ENCODE data around the gene NINL. TPM values are rescaled to one million over a fixed set of nuclear protein-coding genes. Genes with fewer than 3 reads are reported as not detected.

Gene NINL
- total and polyA plus RNA-seq, 2 experiments from 2014 or later = 23.2 to 24.5 TPM

- Histone ChIP-seq H3K79me2 (peaks cover 2% of the 10 kb centered on the region), H3K27ac (no peak overlapping the region), H3K9me3 (ENCODE audit: low read depth) (no peaks in the 10 kb centered on the region), H3K4me3 (no peak overlapping the region), H3K4me2 (no peak overlapping the region), H3K27me3 (no peaks in the 10 kb centered on the region), H2AFZ (no peak overlapping the region), H4K20me1 (ENCODE audit: insufficient read depth, poor library complexity, severe bottlenecking) (no peaks in the 10 kb centered on the region), H3K4me1 (ENCODE audit: insufficient read depth) (no peaks in the 10 kb centered on the region), H3K36me3 (replicated peaks; ENCODE audit: insufficient read depth, low read depth) (no peaks in the 10 kb centered on the region), H3K9me2 (replicated peaks; ENCODE audit: insufficient read depth) (no peaks in the 10 kb centered on the region)
- no peak for TF ChIP-seq EZH2phosphoT487 (IDR thresholded peaks at IDR 0.05; ENCODE audit: low read depth, severe bottlenecking, unreplicated experiment)
- TF ChIP-seq, protein P1, sequence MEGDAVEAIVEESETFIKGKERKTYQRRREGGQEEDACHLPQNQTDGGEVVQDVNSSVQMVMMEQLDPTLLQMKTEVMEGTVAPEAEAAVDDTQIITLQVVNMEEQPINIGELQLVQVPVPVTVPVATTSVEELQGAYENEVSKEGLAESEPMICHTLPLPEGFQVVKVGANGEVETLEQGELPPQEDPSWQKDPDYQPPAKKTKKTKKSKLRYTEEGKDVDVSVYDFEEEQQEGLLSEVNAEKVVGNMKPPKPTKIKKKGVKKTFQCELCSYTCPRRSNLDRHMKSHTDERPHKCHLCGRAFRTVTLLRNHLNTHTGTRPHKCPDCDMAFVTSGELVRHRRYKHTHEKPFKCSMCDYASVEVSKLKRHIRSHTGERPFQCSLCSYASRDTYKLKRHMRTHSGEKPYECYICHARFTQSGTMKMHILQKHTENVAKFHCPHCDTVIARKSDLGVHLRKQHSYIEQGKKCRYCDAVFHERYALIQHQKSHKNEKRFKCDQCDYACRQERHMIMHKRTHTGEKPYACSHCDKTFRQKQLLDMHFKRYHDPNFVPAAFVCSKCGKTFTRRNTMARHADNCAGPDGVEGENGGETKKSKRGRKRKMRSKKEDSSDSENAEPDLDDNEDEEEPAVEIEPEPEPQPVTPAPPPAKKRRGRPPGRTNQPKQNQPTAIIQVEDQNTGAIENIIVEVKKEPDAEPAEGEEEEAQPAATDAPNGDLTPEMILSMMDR (IDR thresholded peaks at IDR 0.05; ENCODE audit: poor library complexity) = no peak
- WGBS (ENCODE audit: low lambda C conversion rate, missing lambda C conversion rate) = 97% methylated on average over 7 of the region's 7 CpGs
- no peak for DNase-seq (ENCODE audit: low spot score)
Measured at GRCh38 chr20:25466846-25467245, 118.5 kb downstream of the NINL start.

DNA sequence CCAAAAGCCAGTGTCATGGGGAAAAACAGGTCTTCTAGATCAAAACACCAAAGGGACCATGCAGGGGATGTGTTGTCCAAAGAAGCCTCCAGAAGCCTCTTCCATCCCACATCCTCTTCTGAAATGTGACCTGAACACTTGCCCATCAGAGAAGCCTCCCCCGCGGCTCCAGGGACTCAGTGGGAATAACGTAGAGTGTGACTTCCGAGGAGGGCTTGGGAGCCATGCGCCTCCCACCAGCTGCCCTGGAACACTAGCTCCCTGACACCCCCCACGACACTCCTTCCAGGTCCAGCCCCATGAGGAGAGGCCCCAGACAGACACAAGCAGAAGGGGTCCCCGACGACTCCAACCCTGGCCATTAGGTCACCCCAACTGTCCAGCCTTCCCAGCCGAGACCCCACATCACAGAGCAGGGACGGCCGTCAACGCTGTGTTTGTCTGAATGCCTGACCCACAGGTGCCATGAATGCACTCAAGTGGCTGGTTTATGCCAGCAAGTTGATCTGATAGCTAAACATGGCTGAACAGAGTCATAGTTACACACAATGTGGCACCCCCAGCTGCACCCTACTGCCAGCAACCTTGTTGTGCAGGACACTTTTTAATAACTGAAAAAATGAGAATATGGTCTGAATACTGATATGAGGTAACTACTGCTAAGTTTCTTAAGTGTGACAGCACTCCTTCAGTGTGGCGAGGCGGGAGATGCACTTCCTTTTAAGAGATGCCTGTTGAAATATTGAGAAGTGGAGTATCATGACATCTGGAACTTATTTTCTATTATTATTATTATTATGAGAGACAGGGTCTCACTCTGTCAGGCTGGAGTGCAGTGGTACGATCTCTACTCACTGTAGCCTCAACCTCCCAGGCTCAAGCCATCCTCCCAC lies 119.8 kb downstream of the NINL start:
- H3K4me2 ChIP-seq = no peak overlapping the region
- H3K27ac ChIP-seq = no peak overlapping the region
- TF ChIP-seq EZH2 (IDR thresholded peaks at IDR 0.05; ENCODE audit: borderline replicate concordance) = no peak
- TF ChIP-seq, protein P1 (IDR thresholded peaks at IDR 0.05; ENCODE audit: poor library complexity) = no peak
- TF ChIP-seq EZH2phosphoT487 (IDR thresholded peaks at IDR 0.05; ENCODE audit: low read depth, severe bottlenecking, unreplicated experiment) = no peak
- H3K36me3 ChIP-seq (replicated peaks; ENCODE audit: insufficient read depth, low read depth) = no peaks in the 10 kb centered on the region
- H3K79me2 ChIP-seq = no peaks in the 10 kb centered on the region
- no peak overlapping the region for H3K4me3 ChIP-seq
- no peaks in the 10 kb centered on the region for H4K20me1 ChIP-seq (ENCODE audit: insufficient read depth, poor library complexity, severe bottlenecking)
- H3K27me3 ChIP-seq = no peaks in the 10 kb centered on the region
- no peaks in the 10 kb centered on the region for H3K9me2 ChIP-seq (replicated peaks; ENCODE audit: insufficient read depth)
- 92% methylated on average over 15 of the region's 15 CpGs for WGBS (ENCODE audit: low lambda C conversion rate, missing lambda C conversion rate)
- no peak for DNase-seq (ENCODE audit: low spot score)
- no peaks in the 10 kb centered on the region for H3K9me3 ChIP-seq (ENCODE audit: low read depth)
- no peak overlapping the region for H2AFZ ChIP-seq
- H3K4me1 ChIP-seq (ENCODE audit: insufficient read depth) = no peaks in the 10 kb centered on the region

- Histone ChIP-seq H3K4me3 (no peak overlapping the region), H3K36me3 (replicated peaks; ENCODE audit: insufficient read depth, low read depth) (no peaks in the 10 kb centered on the region), H3K27ac (no peak overlapping the region), H2AFZ (no peak overlapping the region), H4K20me1 (ENCODE audit: insufficient read depth, poor library complexity, severe bottlenecking) (no peaks in the 10 kb centered on the region), H3K9me3 (ENCODE audit: low read depth) (no peaks in the 10 kb centered on the region), H3K9me2 (replicated peaks; ENCODE audit: insufficient read depth) (no peaks in the 10 kb centered on the region), H3K27me3 (no peaks in the 10 kb centered on the region), H3K79me2 (no peaks in the 10 kb centered on the region), H3K4me1 (ENCODE audit: insufficient read depth) (no peaks in the 10 kb centered on the region), H3K4me2 (no peak overlapping the region)
- DNase-seq (ENCODE audit: low spot score) = no peak
- TF ChIP-seq, protein P1 (IDR thresholded peaks at IDR 0.05; ENCODE audit: poor library complexity) = no peak
- TF ChIP-seq EZH2phosphoT487 (IDR thresholded peaks at IDR 0.05; ENCODE audit: low read depth, severe bottlenecking, unreplicated experiment) (no peak), EZH2 (IDR thresholded peaks at IDR 0.05; ENCODE audit: borderline replicate concordance) (no peak)
- 90% methylated on average over 13 of the region's 13 CpGs for WGBS (ENCODE audit: low lambda C conversion rate, missing lambda C conversion rate)
Measured at GRCh38 chr20:25464501-25465242, 120.7 kb downstream of the NINL start.
